Neuronal stem cell (in vitro differentiated cells): ENCODE data around the gene REX1BD.

ENCODE experiments used
- DNase-seq: peaks from one replicate; pipeline ENCODE4 v3.0.0-alpha.2; 2013; ENCODE audit warnings: low spot score
- H2AFZ ChIP-seq: one replicate; pipeline ENCODE4 v1.6.1; 2013; ENCODE audit warnings: mild to moderate bottlenecking, low read length, inconsistent platforms
- H2AK5ac ChIP-seq: 2 replicates; pipeline ENCODE4 v1.6.1; 2013; ENCODE audit warnings: low read depth, mild to moderate bottlenecking, inconsistent platforms, low read length, moderate library complexity, mixed read lengths
- H2BK120ac ChIP-seq: 2 replicates; pipeline ENCODE4 v1.6.1; 2013; ENCODE audit warnings: low read depth, mild to moderate bottlenecking, inconsistent platforms, low read length, moderate library complexity, mixed read lengths
- H2BK12ac ChIP-seq: one replicate; pipeline ENCODE4 v1.6.1; 2013; ENCODE audit warnings: low read length, inconsistent platforms
- H2BK15ac ChIP-seq: 2 replicates; pipeline ENCODE4 v1.6.1; 2013; ENCODE audit warnings: mild to moderate bottlenecking, low read length, inconsistent platforms, mixed read lengths
- H2BK5ac ChIP-seq: one replicate; pipeline ENCODE4 v1.6.1; 2013; ENCODE audit warnings: inconsistent platforms, mild to moderate bottlenecking, low read length, moderate library complexity
- H3K14ac ChIP-seq: one replicate; pipeline ENCODE4 v1.6.1; 2013; ENCODE audit warnings: low read length, inconsistent platforms
- H3K18ac ChIP-seq: 2 replicates; pipeline ENCODE4 v1.6.1; 2013; ENCODE audit warnings: low read length, inconsistent platforms
- H3K23ac ChIP-seq: 2 replicates; pipeline ENCODE4 v1.6.1; 2013; ENCODE audit warnings: low read depth, mild to moderate bottlenecking, mixed read lengths, low read length, inconsistent platforms; ENCODE audit not compliant: poor library complexity
- H3K27ac ChIP-seq: replicated peaks from 3 replicates; pipeline ENCODE4 v1.5.1; 2013; ENCODE audit warnings: low read length, inconsistent platforms
- H3K27me3 ChIP-seq, 3 experiments: 2 replicates each; pipeline ENCODE4 v1.6.1; 2013; ENCODE audit warnings: low read length in 3 of 3, mild to moderate bottlenecking in 2 of 3, inconsistent platforms in 1 of 3, low read depth in 1 of 3, mixed read lengths in 1 of 3, moderate library complexity in 1 of 3; ENCODE audit not compliant: control insufficient read depth in 3 of 3, insufficient read depth in 3 of 3
- H3K36me3 ChIP-seq, 2 donors: replicated peaks in 1 of 2; 2 replicates each; pipeline ENCODE4 v1.6.1; 2013; ENCODE audit warnings: low read length in 2 of 2; ENCODE audit not compliant: control insufficient read depth in 2 of 2, insufficient read depth in 2 of 2
- H3K4ac ChIP-seq: 2 replicates; pipeline ENCODE4 v1.6.1; 2013; ENCODE audit warnings: inconsistent platforms, mild to moderate bottlenecking, low read length, moderate library complexity
- H3K4me1 ChIP-seq, 2 donors: 1 replicate in 1 of 2; 2 replicates in 1 of 2; pipeline ENCODE4 v1.6.1; 2013; ENCODE audit warnings: low read length in 2 of 2, low read depth in 1 of 2; ENCODE audit not compliant: control insufficient read depth in 2 of 2, insufficient read depth in 1 of 2
- H3K4me2 ChIP-seq: one replicate; pipeline ENCODE4 v1.6.1; 2013; ENCODE audit warnings: mild to moderate bottlenecking, low read length, inconsistent platforms; ENCODE audit not compliant: insufficient read depth, poor library complexity, severe bottlenecking
- H3K4me3 ChIP-seq, 2 donors: 2 replicates each; pipeline ENCODE4 v1.5.1; 2013; ENCODE audit warnings: low read length in 2 of 2, mild to moderate bottlenecking in 2 of 2, inconsistent platforms in 1 of 2, moderate library complexity in 1 of 2
- H3K79me1 ChIP-seq: one replicate; pipeline ENCODE4 v1.6.1; 2013; ENCODE audit warnings: low read depth, mild to moderate bottlenecking, inconsistent platforms, low read length, moderate library complexity
- H3K9ac ChIP-seq: one replicate; pipeline ENCODE4 v1.6.1; 2013; ENCODE audit warnings: mild to moderate bottlenecking, low read depth, low read length, inconsistent platforms; ENCODE audit not compliant: poor library complexity
- H3K9me3 ChIP-seq, 2 donors: replicated peaks in 1 of 2; 2 replicates each; pipeline versions ENCODE3 to v1.6.1; 2013; ENCODE audit warnings: low read length in 2 of 2, mild to moderate bottlenecking in 2 of 2, inconsistent platforms in 1 of 2, low read depth in 1 of 2, mixed read lengths in 1 of 2, moderate library complexity in 1 of 2; ENCODE audit not compliant: control insufficient read depth in 2 of 2, insufficient read depth in 1 of 2
- H4K8ac ChIP-seq: one replicate; pipeline ENCODE4 v1.6.1; 2013; ENCODE audit warnings: low read depth, mild to moderate bottlenecking, inconsistent platforms, low read length, moderate library complexity
- H4K91ac ChIP-seq: one replicate; pipeline ENCODE4 v1.6.1; 2013; ENCODE audit warnings: low read length, low read depth, mild to moderate bottlenecking, inconsistent platforms; ENCODE audit not compliant: poor library complexity
- WGBS, 2 donors: extraction: QIAGEN DNeasy Blood & Tissue Kit; methylation state at CpG; one replicate each; pipeline ENCODE4 v1.1.7; 2013; ENCODE audit warnings: missing lambda C conversion rate in 2 of 2, mixed read lengths in 1 of 2; ENCODE audit not compliant: insufficient read length in 2 of 2, insufficient replicate concordance in 1 of 2; ENCODE audit errors: extremely low coverage in 2 of 2; 5-methylcytosine and 5-hydroxymethylcytosine counted together

The REX1BD gene

DNA sequence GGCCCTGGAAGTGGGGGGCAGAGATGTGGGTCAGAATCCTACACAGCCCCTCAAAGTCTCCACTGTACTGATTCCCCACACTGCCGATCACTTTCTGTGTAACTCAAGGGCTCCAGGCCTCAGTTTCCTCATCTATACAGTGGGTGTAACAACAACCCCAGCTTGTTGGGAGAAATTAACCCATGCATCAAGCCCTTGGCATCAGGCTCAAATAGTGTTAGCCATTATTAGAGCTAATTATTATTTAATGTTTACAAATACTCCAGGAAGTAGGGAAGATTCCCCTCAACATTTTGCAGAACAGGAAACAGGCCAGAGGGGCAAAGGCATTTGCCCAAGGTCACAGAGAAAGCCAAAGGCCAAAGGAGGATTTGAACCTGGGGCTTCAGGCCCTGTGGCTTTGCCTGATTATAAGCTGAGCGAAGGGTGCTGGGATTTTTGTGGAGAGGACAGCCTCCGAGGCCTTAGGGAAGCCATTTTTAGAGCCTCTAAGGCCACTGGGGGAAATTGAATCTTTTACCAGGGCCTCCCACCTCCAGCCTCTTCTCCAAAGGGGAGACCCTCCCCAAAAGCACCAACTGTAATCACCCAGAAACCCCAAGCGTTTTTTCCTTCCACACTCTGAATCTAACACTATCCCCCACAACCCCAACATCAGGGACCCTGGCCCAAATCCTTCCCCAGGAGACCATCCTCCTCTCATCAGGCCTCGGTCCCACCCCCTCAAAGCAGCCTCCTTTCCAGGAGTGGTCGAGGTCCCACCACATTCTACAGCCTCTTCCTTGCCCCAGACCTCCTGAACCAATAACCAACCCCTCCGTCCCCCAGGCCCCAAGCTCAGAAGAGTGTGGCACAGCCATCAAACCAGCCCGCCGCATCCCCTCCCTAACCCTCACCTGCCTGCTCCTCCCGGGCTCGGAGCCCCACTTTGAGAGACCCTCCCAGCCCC, 46.3 kb upstream of the REX1BD start:
- Histone ChIP-seq H3K23ac (no peak overlapping the region), H3K14ac (peak overlapping the region; percentile 8), H3K4me3 (peak overlapping the region; percentile 80 to 90), H3K4me1 (peaks cover 4 to 8% of the 10 kb centered on the region in 2 donors), H4K91ac (no peak overlapping the region), H2AFZ (no peak overlapping the region), H2BK15ac (no peak overlapping the region), H2AK5ac (peak overlapping the region; percentile 81), H3K79me1 (peaks cover 12% of the 10 kb centered on the region), H3K4me2 (peak overlapping the region; percentile 86), H2BK120ac (no peak overlapping the region), H2BK12ac (no peak overlapping the region), H3K9ac (peak overlapping the region; percentile 81), H3K4ac (no peak overlapping the region), H3K9me3 (no peaks in the 10 kb centered on the region), H3K36me3 (peaks cover 27 to 44% of the 10 kb centered on the region in 2 donors), H3K27ac (no peak overlapping the region), H2BK5ac (peak overlapping the region; percentile 82), H4K8ac (no peak overlapping the region), H3K27me3 (no peaks in the 10 kb centered on the region), H3K18ac (peak overlapping the region; percentile 83)
- no peak for DNase-seq
- no CpG with 5 or more reads among the region's 11 CpGs for WGBS, 2 donors

- Histone ChIP-seq H4K91ac (no peak within 1 kb of the TSS), H3K23ac (peak within 1 kb of the TSS; percentile 91), H3K27ac (no peak within 1 kb of the TSS), H3K27me3 (no peaks in the 10 kb centered on the region), H3K14ac (peak within 1 kb of the TSS; percentile 8), H2BK5ac (peak within 1 kb of the TSS; percentile 82), H4K8ac (no peak within 1 kb of the TSS), H2BK120ac (no peak within 1 kb of the TSS), H3K4me2 (peak within 1 kb of the TSS; percentile 86), H2BK12ac (peak within 1 kb of the TSS; percentile 14), H2BK15ac (no peak within 1 kb of the TSS), H3K9ac (peak within 1 kb of the TSS; percentile 84), H3K4ac (no peak within 1 kb of the TSS), H2AK5ac (peak within 1 kb of the TSS; percentile 81), H3K36me3 (peaks cover 19 to 35% of the 10 kb centered on the region in 2 donors), H3K4me3 (peak within 1 kb of the TSS; percentile 80 to 90), H3K18ac (peak within 1 kb of the TSS; percentile 97), H3K9me3 (no peaks in the 10 kb centered on the region), H2AFZ (peak within 1 kb of the TSS; percentile 87), H3K4me1 (peaks cover 4 to 8% of the 10 kb centered on the region in 2 donors), H3K79me1 (peaks cover 12% of the 10 kb centered on the region)
- peak; percentile 85 for DNase-seq
- WGBS, 2 donors = no CpG with 5 or more reads among the region's 86 CpGs
Measured at GRCh38 chr19:18542941-18543813, 45.4 kb upstream of the REX1BD start, which contains the start of gene FKBP8. Gene FKBP8 (minus strand): TSS chr19:18543573. CDS start chr19:18541970, 1,603 bp downstream.

DNA sequence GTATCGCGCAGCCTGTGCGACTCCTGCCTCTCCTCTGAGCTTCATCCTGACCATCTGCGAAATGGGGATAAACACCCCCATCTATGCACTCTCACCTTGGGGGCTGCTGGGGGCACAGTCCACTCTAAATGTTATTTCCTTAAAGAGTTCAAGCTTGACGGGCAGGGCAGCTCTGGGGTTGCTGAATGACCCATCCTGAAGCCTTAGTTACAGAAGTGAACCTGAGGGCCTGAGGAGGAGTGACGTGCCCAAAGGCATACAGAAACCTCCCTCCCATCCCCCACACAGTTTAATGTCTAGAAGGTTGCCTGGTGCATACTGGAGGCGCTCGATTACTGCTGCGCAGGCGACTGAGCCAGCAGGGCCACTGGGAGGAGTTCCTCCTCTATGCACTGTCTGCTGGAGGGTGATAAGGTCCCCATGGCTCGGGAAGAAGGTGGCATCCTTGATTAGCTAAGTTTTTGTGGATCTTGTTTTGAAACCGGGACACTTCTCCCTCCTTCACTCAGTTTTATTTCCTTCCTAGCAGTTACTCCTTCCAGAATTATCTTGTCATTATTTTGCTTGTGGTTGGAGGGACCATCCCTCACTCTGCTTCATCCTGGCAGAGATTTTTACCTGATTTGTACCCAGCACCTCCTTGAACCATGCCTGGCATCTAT, 44.7 kb upstream of the REX1BD start:
- Histone ChIP-seq H3K4ac (no peak overlapping the region), H2AK5ac (peak overlapping the region; percentile 3), H3K79me1 (peaks cover 10% of the 10 kb centered on the region), H3K23ac (no peak overlapping the region), H3K4me2 (peak overlapping the region; percentile 45), H4K8ac (no peak overlapping the region), H4K91ac (no peak overlapping the region), H3K18ac (peak overlapping the region; percentile 91), H3K14ac (no peak overlapping the region), H3K27ac (no peak overlapping the region), H3K4me1 (peaks cover 4 to 8% of the 10 kb centered on the region in 2 donors), H2BK120ac (no peak overlapping the region), H3K27me3 (no peaks in the 10 kb centered on the region), H3K4me3 (peak overlapping the region; percentile 79 to 80), H2AFZ (peak overlapping the region; percentile 87), H3K36me3 (peaks cover 17 to 31% of the 10 kb centered on the region in 2 donors), H2BK15ac (no peak overlapping the region), H2BK12ac (peak overlapping the region; percentile 14), H3K9ac (no peak overlapping the region), H3K9me3 (no peaks in the 10 kb centered on the region), H2BK5ac (peak overlapping the region; percentile 33)
- DNase-seq = peak; percentile 30
- WGBS, 2 donors = no CpG with 5 or more reads among the region's 12 CpGs
